NB4 (cell line): ENCODE results near the gene TTLL1.

Source experiments
- CTCF ChIP-seq: IDR thresholded peaks from one replicate; pipeline ENCODE4 v1.5.1; 2012; ENCODE audit warnings: low read depth, low read length
- MAX ChIP-seq: IDR thresholded peaks from 2 replicates; pipeline ENCODE4 v1.6.1; 2011; ENCODE audit warnings: low read depth, low read length
- POLR2A ChIP-seq: IDR thresholded peaks from 2 replicates; pipeline ENCODE4 v1.6.1; 2011; ENCODE audit warnings: mild to moderate bottlenecking; ENCODE audit not compliant: insufficient read length; ENCODE audit errors: extremely low read depth

- TF ChIP-seq CTCF = no peak
- TF ChIP-seq POLR2A = no peak
- no peak for TF ChIP-seq MAX
Observed at GRCh38 chr22:43017525-43018460, 71.4 kb downstream of the TTLL1 start.
